Kidney capillary endothelial cell (primary cell): ENCODE data around the gene LTBP3.
"Not testable (repeated sequence)": the region's sequence is repeated elsewhere in the genome, so short reads cannot be mapped to it uniquely, and the experiment has no call there.

ENCODE experiments used
- DNase-seq: peaks from one replicate; pipeline ENCODE4 v3.0.0-alpha.2; 2018; ENCODE audit warnings: low spot score

Gene LTBP3

DNA sequence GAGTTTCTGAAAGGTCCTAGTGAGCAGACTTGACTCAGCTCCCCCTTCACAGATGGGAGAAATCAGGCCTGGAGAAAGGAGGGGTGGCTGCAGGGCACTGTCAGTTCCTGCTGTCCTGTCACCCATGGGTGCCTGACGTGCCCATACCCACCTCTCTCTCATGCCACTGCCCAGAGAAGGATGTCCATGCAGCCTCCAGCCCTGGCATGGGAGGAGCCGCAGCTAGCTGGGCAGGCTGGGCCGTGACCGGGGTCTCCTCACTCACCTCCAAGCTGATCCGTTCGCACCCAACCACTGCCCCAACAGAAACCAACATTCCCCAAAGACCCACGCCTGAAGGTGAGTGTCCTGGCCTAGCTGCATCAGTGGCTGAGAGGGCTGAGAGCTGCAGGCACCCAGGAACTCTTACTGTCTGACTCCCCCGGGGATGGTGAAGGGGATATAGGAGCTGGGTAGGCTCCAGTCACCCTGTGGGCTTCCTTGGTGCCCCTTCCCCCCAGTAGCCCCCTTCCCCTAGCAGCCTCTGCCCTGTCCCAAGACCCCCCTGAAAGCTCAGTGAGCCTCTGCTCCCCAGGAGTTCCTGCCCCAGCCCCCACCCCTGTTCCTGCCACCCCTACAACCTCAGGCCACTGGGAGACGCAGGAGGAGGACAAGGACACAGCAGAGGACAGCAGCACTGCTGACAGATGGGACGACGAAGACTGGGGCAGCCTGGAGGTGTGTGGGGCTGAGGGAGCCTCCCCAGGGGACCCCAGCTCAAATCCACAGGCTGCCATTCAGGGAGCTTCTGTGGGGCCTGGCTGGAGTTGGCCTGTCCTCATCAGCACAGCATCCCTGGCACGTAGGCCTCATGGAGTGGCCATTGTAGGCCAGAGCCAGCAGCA is 21.5 kb downstream of the LTBP3 start:
- DNase-seq = no peak

DNA sequence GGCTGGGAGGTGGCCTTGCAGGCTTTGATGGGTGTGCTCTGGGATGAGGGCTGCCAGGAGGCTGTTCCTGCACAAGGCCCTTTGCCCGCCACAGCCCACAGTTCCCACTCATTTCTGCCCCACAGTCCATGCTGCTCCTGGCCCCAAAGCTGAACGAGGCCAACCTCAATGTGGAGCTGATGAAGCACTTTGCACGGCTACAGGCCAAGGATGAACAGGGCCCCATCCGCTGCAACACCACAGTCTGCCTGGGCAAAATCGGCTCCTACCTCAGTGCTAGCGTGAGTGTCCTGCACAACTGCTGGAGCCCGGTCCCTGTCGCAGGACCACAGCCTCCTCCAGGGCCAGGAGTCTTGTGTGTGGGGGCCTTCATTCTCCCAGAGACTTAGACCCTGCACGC is 23.1 kb downstream of the LTBP3 start:
- DNase-seq = no peak

DNA sequence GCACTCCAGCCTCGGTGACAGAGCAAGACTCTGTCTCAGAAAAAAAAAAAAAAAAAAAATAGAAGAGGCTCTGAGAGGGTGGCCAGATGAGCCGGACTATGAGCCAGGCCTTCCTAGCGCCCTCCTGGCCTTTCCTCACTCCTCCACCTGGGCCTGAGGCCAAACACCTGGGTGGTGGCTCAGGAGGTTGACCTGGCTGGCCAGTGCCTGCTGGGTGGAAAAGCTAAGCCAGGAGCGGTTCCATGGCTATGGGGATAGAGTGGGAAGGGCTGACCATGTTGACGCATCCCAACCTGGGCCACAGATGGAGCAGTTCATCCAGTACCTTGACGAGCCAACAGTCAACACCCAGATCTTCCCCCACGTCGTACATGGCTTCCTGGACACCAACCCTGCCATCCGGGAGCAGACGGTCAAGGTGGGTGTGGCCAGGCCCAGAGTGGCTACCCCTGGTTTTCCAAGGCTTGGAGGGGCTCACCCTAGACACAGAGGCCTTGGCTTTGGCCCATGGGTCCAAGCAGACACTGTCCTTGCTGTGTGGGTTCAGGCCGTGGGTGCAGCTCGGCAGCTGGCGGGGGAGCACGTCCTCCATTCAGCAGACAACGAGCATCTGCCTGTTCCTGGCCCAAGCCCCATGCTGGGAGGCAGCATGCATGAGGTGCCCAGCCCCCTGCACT is 25.6 kb downstream of the LTBP3 start:
- no peak for DNase-seq

DNA sequence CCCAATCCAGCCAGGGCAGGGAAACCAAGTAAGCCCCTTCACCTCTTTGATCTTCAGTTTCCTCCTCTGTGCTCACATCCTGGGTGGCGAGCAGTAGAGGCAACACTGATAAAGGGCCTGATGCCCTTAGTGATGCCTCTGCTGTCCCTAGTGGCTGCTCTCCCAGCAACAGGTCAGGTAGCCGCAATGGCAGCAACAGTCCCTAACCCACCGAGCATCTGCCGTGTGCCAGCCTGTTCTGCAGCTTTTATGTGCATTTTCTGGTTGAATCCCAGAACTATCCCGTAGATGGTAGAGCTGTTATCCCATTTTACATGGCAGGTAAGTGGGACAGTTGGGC is 28.0 kb downstream of the LTBP3 start:
- no peak for DNase-seq

DNA sequence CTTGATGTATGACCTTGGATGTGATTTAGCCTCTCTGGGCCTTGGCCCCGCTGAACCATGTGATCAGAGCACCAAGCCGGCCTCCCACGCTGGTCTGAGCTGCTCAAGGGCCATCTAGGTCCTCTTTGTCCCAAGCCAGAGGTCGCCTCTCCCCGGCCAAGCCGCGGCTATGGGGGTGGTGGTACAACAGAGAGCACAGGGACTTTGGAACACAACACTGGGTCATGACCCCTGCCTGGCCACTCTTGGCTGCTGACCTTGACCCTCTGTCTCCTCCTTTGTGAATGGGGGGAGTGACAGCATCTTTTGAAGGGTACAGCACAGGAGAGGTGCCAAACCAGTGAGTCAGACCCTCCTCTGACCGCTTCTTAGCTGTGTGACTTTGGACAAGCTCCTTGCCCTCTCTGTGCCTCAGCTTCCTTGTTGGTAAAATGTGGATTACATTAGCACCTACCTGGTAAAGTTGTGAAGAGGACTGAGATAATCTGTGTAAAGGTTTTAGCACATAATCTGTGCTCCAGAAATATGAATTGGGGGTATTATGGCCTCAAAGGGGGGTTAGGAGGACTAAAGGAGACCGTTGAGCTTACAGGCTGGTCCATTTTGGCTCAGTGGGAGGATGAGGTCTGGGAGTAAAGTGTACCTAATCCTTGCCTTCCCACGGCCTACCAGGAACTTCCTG is 28.5 kb downstream of the LTBP3 start:
- no peak for DNase-seq

DNA sequence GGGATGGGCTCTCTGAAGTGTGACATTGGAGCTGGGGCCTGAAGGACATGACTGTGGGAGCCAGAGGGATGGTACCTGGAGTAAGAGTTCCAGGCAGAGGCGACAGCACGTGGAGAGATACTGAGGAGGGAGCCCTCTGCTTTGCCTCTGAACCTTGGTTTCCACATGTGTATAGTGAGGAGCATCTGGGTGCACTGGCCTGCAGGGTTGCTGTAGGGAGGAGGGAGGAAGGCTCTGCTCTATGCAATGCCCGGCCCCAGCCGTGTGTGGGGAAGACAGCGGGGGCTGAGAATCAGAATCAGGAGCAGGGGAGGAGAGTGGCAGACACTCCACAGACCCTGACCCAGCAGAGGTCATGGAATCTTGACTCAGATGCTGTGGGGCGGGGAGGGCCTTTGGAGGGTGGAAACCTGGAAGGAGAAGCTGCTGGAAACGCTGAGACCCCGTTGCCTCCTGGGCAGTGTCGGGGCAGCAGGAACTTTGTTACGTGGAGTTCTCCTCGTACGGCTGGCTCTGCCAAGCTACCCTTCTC is 29.3 kb downstream of the LTBP3 start:
- no peak for DNase-seq

DNA sequence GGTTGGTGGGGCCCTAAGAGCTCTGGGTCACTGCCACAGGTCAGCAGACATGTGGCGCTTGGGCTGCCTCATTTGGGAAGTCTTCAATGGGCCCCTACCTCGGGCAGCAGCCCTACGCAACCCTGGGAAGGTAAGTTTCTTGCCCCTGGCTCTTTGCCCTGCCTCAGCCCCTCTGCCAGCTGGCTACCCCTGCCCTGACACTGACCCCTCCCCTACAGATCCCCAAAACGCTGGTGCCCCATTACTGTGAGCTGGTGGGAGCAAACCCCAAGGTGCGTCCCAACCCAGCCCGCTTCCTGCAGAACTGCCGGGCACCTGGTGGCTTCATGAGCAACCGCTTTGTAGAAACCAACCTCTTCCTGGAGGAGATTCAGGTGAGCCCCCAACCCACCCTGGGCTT is 31.4 kb downstream of the LTBP3 start:
- no peak for DNase-seq

DNA sequence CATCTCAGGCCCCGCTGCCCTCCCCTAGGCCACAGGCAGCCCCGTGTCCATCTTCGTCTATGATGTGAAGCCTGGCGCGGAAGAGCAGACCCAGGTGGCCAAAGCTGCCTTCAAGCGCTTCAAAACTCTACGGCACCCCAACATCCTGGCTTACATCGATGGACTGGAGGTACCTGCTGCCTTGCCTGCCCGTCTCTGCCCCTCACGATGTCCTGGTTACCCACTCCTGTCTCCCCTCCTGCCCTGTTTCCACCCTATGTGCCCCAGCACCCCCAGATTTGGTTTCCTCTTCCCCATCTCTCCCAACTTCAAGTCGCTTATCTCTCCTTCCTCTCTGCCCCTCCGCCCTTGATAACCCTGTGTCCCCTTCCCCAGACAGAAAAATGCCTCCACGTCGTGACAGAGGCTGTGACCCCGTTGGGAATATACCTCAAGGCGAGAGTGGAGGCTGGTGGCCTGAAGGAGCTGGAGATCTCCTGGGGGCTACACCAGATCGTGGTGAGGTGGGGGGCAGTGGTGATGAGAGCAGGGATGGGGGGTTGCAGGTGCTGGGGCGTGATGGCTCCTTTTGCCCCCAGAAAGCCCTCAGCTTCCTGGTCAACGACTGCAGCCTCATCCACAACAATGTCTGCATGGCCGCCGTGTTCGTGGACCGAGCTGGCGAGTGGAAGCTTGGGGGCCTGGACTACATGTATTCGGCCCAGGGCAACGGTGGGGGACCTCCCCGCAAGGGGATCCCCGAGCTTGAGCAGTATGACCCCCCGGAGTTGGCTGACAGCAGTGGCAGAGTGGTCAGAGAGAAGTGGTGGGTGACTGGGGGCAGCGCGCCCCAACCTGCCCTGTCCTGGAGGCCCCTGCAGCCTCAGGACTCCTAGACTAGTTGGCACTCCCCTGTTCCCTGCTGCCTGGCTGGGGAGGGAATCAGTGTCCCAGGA is 32.3 kb downstream of the LTBP3 start:
- DNase-seq = no peak

DNA sequence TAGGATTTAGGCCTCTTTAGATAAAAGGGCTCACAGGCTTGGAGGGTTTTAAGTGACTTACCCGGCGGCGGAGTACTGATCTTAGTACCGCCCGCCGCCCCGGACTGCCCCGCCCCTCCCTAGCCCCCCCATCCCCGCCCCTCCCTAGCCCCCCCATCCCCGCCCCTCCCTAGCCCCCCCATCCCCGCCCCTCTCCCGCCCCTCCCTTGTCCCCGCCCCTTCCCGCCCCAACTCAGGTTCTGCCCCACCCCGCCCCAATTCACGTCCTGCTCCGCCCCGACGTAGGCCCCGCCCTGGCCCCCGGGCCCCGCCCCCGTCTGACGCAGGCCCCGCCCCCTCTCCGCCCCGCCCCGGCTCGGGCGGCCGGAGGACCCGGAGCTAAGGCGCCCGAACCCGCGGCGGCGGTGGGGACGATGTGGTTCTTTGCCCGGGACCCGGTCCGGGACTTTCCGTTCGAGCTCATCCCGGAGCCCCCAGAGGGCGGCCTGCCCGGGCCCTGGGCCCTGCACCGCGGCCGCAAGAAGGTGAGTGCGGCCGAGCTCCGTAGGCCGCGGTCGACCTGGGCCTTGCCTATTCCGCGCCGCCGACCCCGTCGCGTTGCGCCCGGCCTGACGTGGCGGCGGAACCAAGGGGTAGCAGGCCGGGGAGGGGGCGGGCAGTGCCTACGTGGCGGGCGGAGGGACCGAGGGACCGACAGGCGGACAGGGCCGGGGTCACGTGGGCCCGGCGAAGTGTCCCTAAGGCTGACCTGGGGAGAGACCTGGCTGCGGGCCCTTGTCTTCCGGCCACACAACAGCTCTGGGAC is 33.2 kb downstream of the LTBP3 start, which contains the start of gene SCYL1:
Gene SCYL1 (plus strand): TSS at position 343 of the 805 bp plus-strand sequence. CDS start 71 bp downstream, at position 414.
- DNase-seq = peak; percentile 58

DNA sequence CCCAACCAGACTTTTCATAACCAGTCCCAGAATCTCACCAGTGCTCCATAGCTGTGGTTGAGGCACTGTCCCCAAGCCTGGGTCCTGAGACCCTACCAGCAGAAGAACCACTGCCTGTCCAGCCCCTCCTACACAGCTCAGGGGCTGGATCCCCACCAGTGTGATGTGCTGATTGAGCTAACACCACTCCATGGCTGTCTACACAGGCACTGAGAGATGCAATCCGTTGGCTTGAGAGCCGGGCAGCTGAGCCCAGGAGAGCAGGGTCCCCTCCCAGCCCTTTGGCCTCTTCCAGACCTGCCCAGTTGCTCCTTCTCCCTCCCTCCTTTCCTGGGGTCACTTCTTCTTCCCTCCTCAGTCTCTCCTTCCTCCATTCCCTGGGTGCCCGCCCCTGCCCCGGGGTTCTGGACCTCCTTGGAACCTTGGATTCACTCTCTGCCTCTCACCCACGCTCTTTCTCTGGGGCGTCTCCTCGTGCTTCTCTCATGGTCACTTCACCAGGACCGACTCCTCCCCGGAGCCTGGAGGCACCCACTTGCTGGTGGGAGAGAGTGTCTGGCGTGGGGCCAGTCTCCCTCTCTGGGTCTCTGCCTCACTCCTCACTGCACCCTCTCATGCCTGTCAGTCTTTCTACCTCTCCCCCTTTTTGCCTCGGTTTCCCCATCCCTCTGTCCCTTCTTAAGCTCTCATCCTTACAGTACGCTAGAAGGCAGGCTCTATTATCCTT is 34.0 kb downstream of the LTBP3 start:
- no peak for DNase-seq

DNA sequence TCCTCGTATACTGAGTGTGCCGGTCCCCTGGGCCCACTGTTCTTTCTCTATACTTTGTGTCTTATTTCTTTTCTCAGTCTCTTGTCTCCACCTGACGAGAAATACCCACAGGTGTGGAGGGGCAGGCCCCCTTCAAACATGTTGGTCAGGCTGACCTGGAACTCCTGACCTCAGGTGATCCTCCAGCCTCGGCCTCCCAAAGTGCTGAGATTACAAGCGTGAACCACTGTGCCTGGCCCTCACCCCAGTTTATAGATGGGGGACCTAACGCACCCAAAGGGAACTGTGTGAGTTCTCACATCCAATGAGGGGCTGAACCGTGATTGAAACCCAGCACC is 34.6 kb downstream of the LTBP3 start:
- not testable (repeated sequence) for DNase-seq

DNA sequence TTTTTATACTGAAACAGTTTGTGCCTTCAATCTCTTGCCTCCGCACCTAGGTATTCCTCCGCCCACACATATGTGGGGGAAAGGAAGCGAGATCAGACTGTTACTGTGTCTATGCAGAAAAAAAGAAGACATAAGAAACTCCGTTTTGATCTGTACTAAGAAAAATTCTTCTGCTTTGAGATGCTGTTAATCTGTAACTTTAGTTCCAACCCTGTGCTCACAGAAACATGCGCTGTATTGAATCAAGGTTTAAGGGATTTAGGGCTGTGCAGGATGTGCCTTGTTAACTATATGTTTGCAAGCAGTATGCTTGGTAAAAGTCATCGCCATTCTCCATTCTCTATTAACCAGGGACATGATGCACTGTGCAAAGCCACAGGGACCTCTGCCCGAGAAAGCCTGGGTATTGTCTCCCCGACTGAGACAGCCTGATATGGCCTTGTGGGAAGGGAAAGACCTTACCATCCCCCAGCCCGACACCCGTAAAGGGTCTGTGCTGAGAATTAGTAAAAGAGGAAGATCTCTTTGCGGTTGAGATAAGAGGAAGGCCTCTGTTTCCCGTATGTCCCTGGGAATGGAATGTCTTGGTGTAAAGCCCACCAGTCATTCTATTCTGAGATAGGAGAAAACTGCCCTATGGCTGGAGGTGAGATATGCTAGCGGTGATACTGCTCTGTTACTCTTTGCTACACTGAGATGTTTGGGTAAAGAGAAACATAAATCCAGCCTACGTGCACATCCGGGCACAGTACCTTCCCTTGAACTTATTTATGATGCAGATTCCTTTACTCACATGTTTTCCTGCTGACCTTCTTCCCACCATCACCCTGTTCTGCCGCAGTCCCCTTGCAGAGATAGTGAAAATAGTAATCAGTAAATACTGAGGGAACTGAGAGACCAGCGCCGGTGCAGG is 35.2 kb downstream of the LTBP3 start:
- not testable (repeated sequence) for DNase-seq

DNA sequence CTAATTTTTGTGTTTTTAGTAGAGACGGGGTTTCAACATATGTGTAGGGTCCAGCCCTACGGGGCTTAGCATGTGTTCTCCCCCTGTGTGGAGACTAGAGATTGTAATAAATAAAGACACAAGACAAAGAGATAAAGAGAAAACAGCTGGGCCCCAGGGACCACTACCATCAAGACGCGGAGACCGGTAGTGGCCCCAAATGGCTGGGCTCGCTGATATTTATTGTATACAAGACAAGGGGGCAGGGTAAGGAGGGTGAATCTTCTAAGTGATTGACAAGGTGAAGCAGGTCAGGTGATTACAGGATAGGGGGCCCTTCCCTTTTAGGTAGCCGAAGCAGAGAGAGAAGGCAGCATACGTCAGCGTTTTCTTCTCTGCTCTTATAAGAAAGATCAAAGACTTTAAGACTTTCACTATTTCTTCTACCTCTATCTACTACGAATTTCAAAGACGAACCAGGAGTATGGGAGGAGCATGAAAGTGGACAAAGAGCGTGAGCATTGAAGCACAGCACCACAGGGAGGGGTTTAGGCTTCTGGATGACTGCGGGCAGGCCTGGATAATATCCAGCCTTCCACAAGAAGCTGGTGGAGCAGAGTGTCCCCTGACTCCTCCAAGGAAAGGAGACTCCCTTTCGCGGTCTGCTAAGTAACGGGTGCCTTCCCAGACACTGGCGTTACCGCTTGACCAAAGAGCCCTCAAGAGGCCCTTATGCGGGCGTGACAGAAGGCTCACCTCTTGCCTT is 36.2 kb downstream of the LTBP3 start:
- DNase-seq = not testable (repeated sequence)

DNA sequence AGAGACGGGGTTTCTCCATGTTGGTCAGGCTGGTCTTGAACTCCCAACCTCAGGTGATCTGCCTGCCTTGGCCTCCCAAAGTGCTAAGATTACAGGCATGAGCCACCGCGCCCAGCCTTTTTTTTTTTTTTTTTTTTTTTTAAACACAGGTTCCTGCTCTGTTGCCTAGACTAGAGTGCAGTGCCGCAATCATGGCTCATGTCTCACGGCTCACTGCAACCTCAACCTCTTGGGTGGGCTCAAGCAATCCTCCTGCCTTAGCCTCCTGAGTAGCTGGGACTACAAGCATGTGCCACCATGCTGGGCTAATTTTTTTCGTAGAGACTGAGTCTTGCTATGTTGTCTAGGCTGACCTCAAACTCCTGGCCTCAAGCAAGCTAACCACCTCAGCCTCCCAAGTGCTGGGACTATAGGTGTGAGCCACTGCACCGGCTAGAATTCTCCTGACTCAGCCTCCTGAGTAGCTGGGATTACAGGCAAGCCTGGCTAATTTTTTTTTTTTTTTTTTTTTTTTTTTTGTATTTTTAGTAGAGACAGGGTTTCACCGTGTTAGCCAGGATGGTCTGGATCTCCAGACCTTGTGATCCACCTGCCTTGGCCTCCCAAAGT is 39.1 kb downstream of the LTBP3 start:
- DNase-seq = not testable (repeated sequence)

DNA sequence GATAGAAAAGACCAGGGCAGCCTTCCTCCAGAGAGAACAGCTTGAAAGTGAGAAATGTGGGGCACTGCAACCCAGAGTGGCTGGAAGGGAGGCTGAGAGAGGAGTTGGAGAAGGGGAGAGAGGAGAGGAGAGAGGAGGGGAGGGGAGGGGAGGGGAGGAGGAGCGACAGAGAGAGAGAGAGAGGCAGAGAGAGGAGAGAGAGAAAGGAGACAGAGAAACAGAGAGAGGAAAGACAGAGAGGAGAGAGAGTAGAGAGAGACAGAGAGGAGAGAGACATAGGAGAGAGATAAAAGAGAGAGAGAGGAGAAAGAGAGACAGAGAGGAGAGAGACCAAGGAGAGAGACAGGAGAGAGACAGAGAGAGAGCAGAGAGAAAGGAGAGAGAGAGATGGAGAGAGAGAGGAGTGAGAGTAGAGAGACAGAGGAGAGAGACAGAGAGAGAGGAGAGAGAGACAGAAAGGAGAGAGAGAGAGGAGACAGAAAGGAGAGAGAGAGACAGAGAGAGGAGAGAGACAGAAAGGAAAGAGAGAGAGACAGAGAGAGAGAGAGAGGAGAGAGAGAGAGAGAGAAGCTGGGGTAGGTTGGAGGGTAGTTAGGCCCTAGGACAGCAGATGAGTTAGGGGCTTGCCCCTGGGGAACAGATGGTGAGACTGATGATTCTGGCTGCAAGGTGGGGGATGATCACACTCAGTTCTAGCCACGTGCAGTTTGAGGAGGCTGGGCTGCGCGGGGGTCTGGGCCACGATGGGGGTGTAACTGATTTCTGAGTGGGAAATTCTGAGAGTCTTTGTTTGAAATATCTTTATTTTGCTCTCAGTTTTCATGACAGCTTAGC is 41.8 kb downstream of the LTBP3 start:
- DNase-seq = no peak

DNA sequence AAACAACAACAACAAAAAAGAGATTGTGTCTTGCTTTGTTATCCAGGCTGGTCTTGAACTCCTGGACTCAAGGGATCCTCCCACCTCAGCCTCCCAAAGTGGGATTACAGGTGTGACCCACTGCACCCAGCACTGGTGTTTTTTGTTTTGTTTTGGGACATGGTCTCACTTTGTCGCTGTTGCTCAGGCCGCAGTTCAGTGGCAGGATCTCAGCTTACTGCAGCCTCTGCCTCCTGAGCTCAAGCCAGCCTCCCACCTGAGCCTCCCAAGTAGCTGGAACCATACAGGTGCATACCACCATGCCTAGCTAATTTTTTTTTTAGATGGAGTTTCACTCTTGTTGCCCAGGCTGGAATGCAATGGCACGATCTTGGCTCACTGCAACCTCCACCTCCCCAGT is 45.8 kb downstream of the LTBP3 start:
- DNase-seq = not testable (repeated sequence)
